Ishikawa (cell line): ENCODE results near the gene GDI2.

Experiments used
- EP300 ChIP-seq: IDR thresholded peaks from 2 replicates; pipeline ENCODE4 v1.6.1; 2012; ENCODE audit warnings: borderline replicate concordance
- MAX ChIP-seq: IDR thresholded peaks from 2 replicates; pipeline ENCODE4 v1.6.1; 2012
- RAD21 ChIP-seq: IDR thresholded peaks from 2 replicates; pipeline ENCODE4 v1.6.1; 2012; ENCODE audit warnings: low read depth
- ZBTB7A ChIP-seq: IDR thresholded peaks from 2 replicates; pipeline ENCODE4 v1.6.1; 2012; ENCODE audit warnings: low read depth

DNA sequence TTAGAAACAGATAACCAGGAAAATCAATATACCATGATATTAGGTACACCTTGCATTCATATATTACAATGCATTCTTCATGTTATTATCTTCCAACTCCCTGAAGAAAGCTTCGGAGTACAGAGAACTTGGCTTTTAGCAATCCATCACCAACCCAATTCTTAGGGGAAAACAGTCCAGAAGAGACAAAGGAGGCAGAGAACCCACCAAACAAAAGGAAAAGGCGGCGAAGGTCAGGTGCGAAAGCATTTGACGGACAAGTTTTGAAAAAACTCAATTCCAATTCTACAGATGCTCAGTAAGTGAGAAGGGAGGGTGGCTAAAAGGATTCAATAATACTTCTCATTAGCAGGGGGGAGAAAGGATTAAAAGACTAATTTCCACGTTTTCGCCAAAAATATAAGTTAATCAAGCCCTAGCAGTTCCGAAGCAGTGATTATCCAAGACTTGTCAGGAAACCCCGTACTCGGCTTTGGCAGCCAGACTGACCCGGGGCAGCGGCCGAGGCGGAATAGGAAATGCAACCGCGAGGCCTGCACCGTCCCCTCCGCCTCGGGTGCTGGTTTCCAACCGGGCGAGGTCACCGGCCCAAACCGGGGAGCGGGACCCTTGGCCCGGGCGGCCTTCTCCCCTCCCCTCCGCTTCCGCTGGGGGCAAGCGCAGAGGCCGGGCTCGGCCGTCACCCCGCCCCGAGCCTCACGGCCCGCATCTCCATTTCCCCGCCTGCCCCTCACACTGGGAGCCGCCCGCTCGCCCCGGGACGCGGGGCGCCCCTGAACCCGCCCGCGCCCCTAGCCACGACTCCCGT lies 747 bp downstream of the GDI2 start:
- TF ChIP-seq RAD21 (no peak), EP300 (no peak), MAX (no peak), ZBTB7A (no peak)
